ENCODE measurements around the gene IREB2. TPM values are rescaled to one million over a fixed set of nuclear protein-coding genes. Genes with fewer than 3 reads are reported as not detected.

The IREB2 gene
- total and polyA plus RNA-seq, 2 experiments from 2014 or later, result 23.4 to 68.4 TPM

DNA sequence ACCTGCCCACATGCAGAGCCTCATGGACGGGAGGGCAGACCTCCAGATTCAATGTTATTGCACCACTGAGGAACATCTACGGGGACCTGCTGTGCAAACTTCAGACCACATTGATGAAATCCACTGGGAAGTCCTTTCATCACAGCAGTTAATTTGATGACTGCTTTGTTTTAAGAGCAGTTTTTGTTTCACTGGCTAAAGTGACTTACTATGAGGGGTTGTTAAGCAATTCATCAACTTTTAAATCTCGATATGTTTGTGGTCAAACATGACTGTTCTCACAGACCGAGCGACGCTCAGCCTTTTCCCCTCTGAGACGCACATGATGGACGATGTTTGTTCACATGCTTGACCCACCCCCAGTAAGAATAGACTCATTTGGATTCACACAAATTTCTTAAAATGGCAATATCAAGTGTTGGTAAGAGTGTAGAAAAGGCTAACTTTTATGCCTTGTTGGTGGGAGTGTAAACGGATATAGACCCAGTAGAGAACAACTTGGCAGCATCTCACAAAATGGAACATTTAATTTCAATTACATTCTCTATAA lies 35.9 kb upstream of the IREB2 start:
- no peak overlapping the region for H3K27ac Mint-ChIP-seq
- no peak for DNase-seq (ENCODE audit: low spot score)
- H3K27me3 Mint-ChIP-seq (ENCODE audit: insufficient read depth, low read depth, poor library complexity), result peaks cover 12% of the 10 kb centered on the region
- no peak for TF ChIP-seq NANOG (IDR thresholded peaks at IDR 0.05; ENCODE audit: borderline replicate concordance)
- TF ChIP-seq EZH2 (IDR thresholded peaks at IDR 0.05; ENCODE audit: low read depth, unreplicated experiment), result no peak
- TF ChIP-seq, protein P1, sequence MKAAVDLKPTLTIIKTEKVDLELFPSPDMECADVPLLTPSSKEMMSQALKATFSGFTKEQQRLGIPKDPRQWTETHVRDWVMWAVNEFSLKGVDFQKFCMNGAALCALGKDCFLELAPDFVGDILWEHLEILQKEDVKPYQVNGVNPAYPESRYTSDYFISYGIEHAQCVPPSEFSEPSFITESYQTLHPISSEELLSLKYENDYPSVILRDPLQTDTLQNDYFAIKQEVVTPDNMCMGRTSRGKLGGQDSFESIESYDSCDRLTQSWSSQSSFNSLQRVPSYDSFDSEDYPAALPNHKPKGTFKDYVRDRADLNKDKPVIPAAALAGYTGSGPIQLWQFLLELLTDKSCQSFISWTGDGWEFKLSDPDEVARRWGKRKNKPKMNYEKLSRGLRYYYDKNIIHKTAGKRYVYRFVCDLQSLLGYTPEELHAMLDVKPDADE (IDR thresholded peaks at IDR 0.05), result no peak
- TF ChIP-seq, protein P2, sequence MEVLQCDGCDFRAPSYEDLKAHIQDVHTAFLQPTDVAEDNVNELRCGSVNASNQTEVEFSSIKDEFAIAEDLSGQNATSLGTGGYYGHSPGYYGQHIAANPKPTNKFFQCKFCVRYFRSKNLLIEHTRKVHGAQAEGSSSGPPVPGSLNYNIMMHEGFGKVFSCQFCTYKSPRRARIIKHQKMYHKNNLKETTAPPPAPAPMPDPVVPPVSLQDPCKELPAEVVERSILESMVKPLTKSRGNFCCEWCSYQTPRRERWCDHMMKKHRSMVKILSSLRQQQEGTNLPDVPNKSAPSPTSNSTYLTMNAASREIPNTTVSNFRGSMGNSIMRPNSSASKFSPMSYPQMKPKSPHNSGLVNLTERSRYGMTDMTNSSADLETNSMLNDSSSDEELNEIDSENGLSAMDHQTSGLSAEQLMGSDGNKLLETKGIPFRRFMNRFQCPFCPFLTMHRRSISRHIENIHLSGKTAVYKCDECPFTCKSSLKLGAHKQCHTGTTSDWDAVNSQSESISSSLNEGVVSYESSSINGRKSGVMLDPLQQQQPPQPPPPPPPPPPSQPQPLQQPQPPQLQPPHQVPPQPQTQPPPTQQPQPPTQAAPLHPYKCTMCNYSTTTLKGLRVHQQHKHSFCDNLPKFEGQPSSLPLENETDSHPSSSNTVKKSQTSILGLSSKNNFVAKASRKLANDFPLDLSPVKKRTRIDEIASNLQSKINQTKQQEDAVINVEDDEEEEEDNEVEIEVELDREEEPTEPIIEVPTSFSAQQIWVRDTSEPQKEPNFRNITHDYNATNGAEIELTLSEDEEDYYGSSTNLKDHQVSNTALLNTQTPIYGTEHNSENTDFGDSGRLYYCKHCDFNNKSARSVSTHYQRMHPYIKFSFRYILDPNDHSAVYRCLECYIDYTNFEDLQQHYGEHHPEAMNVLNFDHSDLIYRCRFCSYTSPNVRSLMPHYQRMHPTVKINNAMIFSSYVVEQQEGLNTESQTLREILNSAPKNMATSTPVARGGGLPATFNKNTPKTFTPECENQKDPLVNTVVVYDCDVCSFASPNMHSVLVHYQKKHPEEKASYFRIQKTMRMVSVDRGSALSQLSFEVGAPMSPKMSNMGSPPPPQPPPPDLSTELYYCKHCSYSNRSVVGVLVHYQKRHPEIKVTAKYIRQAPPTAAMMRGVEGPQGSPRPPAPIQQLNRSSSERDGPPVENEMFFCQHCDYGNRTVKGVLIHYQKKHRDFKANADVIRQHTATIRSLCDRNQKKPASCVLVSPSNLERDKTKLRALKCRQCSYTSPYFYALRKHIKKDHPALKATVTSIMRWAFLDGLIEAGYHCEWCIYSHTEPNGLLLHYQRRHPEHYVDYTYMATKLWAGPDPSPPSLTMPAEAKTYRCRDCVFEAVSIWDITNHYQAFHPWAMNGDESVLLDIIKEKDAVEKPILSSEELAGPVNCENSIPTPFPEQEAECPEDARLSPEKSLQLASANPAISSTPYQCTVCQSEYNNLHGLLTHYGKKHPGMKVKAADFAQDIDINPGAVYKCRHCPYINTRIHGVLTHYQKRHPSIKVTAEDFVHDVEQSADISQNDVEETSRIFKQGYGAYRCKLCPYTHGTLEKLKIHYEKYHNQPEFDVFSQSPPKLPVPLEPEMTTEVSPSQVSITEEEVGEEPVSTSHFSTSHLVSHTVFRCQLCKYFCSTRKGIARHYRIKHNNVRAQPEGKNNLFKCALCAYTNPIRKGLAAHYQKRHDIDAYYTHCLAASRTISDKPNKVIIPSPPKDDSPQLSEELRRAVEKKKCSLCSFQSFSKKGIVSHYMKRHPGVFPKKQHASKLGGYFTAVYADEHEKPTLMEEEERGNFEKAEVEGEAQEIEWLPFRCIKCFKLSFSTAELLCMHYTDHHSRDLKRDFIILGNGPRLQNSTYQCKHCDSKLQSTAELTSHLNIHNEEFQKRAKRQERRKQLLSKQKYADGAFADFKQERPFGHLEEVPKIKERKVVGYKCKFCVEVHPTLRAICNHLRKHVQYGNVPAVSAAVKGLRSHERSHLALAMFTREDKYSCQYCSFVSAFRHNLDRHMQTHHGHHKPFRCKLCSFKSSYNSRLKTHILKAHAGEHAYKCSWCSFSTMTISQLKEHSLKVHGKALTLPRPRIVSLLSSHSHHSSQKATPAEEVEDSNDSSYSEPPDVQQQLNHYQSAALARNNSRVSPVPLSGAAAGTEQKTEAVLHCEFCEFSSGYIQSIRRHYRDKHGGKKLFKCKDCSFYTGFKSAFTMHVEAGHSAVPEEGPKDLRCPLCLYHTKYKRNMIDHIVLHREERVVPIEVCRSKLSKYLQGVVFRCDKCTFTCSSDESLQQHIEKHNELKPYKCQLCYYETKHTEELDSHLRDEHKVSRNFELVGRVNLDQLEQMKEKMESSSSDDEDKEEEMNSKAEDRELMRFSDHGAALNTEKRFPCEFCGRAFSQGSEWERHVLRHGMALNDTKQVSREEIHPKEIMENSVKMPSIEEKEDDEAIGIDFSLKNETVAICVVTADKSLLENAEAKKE (CRISPR knock-in tag; IDR thresholded peaks at IDR 0.05), result no peak
- TF ChIP-seq, protein P3, sequence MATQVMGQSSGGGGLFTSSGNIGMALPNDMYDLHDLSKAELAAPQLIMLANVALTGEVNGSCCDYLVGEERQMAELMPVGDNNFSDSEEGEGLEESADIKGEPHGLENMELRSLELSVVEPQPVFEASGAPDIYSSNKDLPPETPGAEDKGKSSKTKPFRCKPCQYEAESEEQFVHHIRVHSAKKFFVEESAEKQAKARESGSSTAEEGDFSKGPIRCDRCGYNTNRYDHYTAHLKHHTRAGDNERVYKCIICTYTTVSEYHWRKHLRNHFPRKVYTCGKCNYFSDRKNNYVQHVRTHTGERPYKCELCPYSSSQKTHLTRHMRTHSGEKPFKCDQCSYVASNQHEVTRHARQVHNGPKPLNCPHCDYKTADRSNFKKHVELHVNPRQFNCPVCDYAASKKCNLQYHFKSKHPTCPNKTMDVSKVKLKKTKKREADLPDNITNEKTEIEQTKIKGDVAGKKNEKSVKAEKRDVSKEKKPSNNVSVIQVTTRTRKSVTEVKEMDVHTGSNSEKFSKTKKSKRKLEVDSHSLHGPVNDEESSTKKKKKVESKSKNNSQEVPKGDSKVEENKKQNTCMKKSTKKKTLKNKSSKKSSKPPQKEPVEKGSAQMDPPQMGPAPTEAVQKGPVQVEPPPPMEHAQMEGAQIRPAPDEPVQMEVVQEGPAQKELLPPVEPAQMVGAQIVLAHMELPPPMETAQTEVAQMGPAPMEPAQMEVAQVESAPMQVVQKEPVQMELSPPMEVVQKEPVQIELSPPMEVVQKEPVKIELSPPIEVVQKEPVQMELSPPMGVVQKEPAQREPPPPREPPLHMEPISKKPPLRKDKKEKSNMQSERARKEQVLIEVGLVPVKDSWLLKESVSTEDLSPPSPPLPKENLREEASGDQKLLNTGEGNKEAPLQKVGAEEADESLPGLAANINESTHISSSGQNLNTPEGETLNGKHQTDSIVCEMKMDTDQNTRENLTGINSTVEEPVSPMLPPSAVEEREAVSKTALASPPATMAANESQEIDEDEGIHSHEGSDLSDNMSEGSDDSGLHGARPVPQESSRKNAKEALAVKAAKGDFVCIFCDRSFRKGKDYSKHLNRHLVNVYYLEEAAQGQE (IDR thresholded peaks at IDR 0.05; ENCODE audit: unreplicated experiment), result no peak
- TF ChIP-seq ZNF114 (CRISPR knock-in tag; IDR thresholded peaks at IDR 0.05), result no peak
- no peak for TF ChIP-seq CREB1 (CRISPR knock-in tag; IDR thresholded peaks at IDR 0.05; ENCODE audit: low read depth)
- no peak for TF ChIP-seq POLR2AphosphoS5 (IDR thresholded peaks at IDR 0.05; ENCODE audit: low read depth)
- no peaks in the 10 kb centered on the region for H3K36me3 Mint-ChIP-seq (ENCODE audit: low read depth)
- Histone ChIP-seq H3K36me3 (ENCODE audit: insufficient read depth) (no peaks in the 10 kb centered on the region), H4K20me1 (replicated peaks; ENCODE audit: insufficient read depth) (no peaks in the 10 kb centered on the region), H3F3A (replicated peaks; ENCODE audit: low read depth) (no peaks in the 10 kb centered on the region), H3K79me2 (replicated peaks; ENCODE audit: insufficient read depth) (no peaks in the 10 kb centered on the region), H3K4me3 (no peak overlapping the region), H3K9me2 (ENCODE audit: insufficient read depth) (no peaks in the 10 kb centered on the region), H2AFZ (no peak overlapping the region), H3K4me2 (no peak overlapping the region), H3K27ac (ENCODE audit: low read depth) (no peak overlapping the region), H3K27me3 (ENCODE audit: insufficient read depth) (no peaks in the 10 kb centered on the region), H3K4me1 (ENCODE audit: insufficient read depth) (0 out of 2 replicates have a peak, but pooled peaks cover 6% of the 10 kb centered on the region)
- H3K9me3 Mint-ChIP-seq, result peaks cover 3% of the 10 kb centered on the region; the same call in 1 of the 3 replicates
- H3K4me3 Mint-ChIP-seq, result no peak overlapping the region
- peaks cover 11% of the 10 kb centered on the region; the same call in 2 of the 3 replicates for H3K4me1 Mint-ChIP-seq
- ATAC-seq, result no peak

All from GM23338 (cell line).